ENCODE data around the gene CRKL.

GRCh38 chr22:20987375-20987774 is 70.2 kb downstream of the CRKL start:
- TF ChIP-seq CTCF (conservative IDR thresholded peaks at IDR 0.05) (no peak), EZH2 (IDR thresholded peaks at IDR 0.05; ENCODE audit: low read depth) (no peak)

Data from PC-9 (cell line).